Neutrophil (primary cell): ENCODE data around the gene MERTK.
"Not testable (repeated sequence)": the region's sequence is repeated elsewhere in the genome, so short reads cannot be mapped to it uniquely, and the experiment has no call there.

ENCODE experiments used
- H3K27ac ChIP-seq: fragments of 200-600 bp; sonication (generic); 2 replicates; pipeline ENCODE4 v1.5.1; 2016; ENCODE audit warnings: mild to moderate bottlenecking, moderate library complexity
- H3K27me3 ChIP-seq: fragments of 200-600 bp; sonication (generic); 2 replicates; pipeline ENCODE4 v1.6.0; 2016; ENCODE audit warnings: mild to moderate bottlenecking
- H3K36me3 ChIP-seq: fragments of 200-600 bp; sonication (generic); 2 replicates; pipeline ENCODE4 v1.5.1; 2017
- H3K4me1 ChIP-seq, 2 experiments: fragments of 200-600 bp in 1 of 2; sonication (generic) in 1 of 2; 1 replicate in 1 of 2; 2 replicates in 1 of 2; pipeline versions ENCODE4 v1.5.1 to v1.6.1; 2013 to 2016; ENCODE audit warnings: low read depth in 1 of 2, low read length in 1 of 2, mild to moderate bottlenecking in 1 of 2, moderate library complexity in 1 of 2; ENCODE audit not compliant: control insufficient read depth in 1 of 2, insufficient read depth in 1 of 2
- H3K4me3 ChIP-seq, 2 experiments: fragments of 200-600 bp in 1 of 2; sonication (generic) in 1 of 2; 1 replicate in 1 of 2; 2 replicates in 1 of 2; pipeline ENCODE4 v1.5.1; 2013 to 2016; ENCODE audit warnings: low read depth in 1 of 2, low read length in 1 of 2, mild to moderate bottlenecking in 1 of 2, moderate library complexity in 1 of 2
- H3K9me3 ChIP-seq: fragments of 200-600 bp; sonication (generic); 2 replicates; pipeline ENCODE4 v1.5.1; 2016
- TF ChIP-seq, protein P1 (sequence below): fragments of 200-600 bp; sonication (generic); IDR thresholded peaks from 2 replicates; pipeline ENCODE4 v1.5.1; 2016; ENCODE audit warnings: antibody characterized with exemption

Gene MERTK

DNA sequence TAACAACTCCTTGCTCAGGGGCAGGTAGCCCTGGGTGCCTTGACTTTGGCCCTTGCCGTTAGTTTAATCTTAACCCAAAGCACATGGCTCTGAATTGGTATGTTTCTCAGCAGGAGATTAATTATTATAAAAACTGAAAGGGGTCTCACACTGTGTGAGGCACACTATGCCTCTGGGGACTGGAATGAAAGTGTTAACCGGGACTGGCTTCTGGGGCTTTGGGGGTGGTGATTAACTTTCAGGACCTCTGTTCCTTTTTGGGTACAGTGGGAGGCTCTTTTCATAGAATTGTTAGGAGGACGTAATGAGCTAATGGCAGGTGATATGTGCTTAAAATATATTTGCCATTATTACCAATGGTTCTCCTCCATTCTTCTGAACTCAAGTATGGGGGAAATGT, 5.1 kb downstream of the MERTK start:
- TF ChIP-seq, protein P1, sequence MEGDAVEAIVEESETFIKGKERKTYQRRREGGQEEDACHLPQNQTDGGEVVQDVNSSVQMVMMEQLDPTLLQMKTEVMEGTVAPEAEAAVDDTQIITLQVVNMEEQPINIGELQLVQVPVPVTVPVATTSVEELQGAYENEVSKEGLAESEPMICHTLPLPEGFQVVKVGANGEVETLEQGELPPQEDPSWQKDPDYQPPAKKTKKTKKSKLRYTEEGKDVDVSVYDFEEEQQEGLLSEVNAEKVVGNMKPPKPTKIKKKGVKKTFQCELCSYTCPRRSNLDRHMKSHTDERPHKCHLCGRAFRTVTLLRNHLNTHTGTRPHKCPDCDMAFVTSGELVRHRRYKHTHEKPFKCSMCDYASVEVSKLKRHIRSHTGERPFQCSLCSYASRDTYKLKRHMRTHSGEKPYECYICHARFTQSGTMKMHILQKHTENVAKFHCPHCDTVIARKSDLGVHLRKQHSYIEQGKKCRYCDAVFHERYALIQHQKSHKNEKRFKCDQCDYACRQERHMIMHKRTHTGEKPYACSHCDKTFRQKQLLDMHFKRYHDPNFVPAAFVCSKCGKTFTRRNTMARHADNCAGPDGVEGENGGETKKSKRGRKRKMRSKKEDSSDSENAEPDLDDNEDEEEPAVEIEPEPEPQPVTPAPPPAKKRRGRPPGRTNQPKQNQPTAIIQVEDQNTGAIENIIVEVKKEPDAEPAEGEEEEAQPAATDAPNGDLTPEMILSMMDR = no peak
- Histone ChIP-seq H3K27me3 (peaks cover 27% of the 10 kb centered on the region), H3K9me3 (no peaks in the 10 kb centered on the region), H3K27ac (no peak overlapping the region), H3K4me1 (peaks cover 8 to 13% of the 10 kb centered on the region in 2 experiments), H3K36me3 (no peaks in the 10 kb centered on the region), H3K4me3 (no peak overlapping the region)

DNA sequence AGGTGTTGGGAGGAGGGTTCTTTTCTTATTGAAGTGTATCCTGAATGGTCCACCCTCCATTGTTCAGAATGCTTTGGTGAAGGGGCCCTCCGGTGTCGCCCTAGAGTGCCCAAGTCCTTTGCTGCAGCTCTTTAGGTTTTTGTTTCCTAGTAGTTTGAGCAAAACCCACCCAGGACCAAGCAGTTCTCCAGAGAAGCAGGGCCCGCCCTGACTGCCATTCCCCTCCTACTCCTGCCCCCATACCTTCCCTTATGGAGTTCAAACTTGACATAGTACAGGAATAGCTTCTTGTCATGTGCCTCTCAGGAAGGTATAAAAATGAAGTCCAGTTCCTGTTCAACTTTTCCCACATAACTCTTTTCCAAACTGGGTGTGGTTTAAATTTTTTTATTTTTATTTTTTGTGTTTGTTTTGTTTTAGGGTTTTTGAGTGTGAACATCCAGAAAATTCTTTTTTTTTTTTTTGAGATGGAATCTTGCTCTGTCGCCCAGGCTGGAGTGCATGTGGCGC, 5.6 kb downstream of the MERTK start:
- H3K27ac ChIP-seq = no peak overlapping the region
- no peaks in the 10 kb centered on the region for H3K36me3 ChIP-seq
- peaks cover 5 to 8% of the 10 kb centered on the region in 2 experiments for H3K4me1 ChIP-seq
- H3K4me3 ChIP-seq = no peak overlapping the region
- H3K27me3 ChIP-seq = peaks cover 22% of the 10 kb centered on the region
- TF ChIP-seq, protein P1 = no peak
- no peaks in the 10 kb centered on the region for H3K9me3 ChIP-seq

DNA sequence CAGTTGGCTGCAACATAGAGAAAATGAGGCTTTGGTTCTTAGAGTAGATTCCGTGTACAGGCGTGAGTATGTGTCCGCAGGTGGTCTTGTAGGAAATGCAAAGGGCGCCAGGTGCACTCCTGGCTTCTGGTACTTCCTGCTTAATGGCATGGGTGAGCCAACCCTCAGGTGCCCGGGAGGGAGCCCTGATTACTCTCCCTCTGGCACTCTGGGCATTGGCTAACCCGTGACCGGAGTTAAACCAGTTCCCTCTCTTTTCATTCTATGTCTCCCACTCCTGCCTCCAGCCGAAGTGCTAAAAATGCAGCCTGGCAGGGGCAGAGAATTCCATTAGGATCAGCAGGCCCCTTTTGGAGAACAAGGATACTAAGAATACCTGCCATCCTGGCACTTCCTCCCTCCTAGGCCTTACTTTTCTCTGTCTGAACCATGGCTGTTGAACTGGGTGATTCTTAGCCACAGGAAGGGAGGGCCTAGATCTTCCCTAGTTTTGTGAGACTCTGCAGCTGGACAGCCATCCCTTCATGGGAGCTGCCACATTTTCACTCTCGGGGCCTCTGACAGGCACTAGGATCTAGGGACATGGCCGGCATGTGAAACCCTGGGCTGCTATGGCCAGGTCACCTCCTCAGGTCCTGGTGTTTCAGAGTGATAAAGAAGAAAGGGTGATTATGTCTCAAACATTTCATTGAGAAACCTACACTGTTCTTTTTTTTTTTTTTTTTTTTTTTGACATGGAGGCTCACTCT, 6.5 kb downstream of the MERTK start:
- no peak overlapping the region for H3K27ac ChIP-seq
- TF ChIP-seq, protein P1 = no peak
- no peaks in the 10 kb centered on the region for H3K36me3 ChIP-seq
- H3K4me3 ChIP-seq = no peak overlapping the region
- H3K9me3 ChIP-seq = no peaks in the 10 kb centered on the region
- peaks cover 13% of the 10 kb centered on the region for H3K27me3 ChIP-seq
- no peaks in the 10 kb centered on the region for H3K4me1 ChIP-seq

DNA sequence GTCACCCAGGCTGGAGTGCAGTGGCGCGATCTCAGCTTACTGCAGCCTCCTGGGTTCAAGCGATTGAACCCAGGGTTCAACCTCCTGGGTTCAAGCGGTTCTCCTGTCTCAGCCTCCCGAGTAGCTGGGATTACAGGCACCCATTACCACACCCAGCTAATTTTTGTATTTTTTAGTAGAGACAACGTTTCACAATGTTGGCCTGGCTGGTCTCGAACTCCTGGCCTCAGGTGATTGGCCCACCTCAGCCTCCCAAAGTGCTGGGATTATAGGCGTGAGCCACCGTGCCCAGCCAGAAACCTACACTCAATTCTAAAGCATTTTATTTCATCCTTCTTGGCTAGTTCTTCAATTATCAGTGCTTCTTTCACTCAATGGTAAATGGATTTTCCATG, 7.1 kb downstream of the MERTK start:
- not testable (repeated sequence) for H3K9me3 ChIP-seq, H3K27me3 ChIP-seq, H3K4me3 ChIP-seq, H3K27ac ChIP-seq, H3K4me1 ChIP-seq, H3K36me3 ChIP-seq

DNA sequence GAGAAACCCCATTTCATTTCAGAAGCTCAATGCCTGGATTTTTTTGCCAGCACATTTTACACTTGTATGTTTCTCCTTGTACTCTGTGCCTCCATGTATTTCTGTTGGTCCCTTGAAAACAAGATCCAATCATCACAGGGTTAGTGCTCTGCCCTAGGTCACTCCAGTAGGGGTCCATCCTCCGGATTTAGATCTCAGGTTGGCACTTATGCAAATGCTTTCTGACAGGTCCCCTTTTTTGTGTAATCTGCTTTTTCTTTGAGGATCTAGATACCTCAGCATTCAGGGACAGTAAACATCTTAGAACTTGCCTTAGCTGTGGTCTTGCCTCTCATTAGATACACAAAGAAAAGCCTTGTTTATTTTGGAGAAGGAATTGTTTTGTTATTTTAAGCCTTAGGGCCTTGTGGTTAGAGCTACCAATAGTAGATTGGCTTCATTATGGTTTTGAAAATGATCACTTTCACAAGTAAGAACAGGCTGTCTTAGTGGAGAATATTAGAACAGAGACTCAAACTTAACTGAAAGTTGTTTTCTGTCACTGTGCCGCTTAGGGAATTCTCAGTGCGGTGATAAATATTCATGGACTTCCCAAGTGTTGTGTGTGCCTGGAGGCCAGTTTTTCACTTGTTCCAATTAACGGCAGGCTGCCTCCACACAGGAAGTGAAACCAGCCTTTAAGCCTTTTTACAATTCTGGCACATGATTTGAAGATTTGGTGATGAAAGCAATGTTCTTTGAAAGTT, 7.8 kb downstream of the MERTK start:
- H3K9me3 ChIP-seq = no peaks in the 10 kb centered on the region
- H3K4me1 ChIP-seq = no peaks in the 10 kb centered on the region
- TF ChIP-seq, protein P1 = no peak
- no peak overlapping the region for H3K4me3 ChIP-seq
- peaks cover under 1% of the 10 kb centered on the region for H3K27me3 ChIP-seq
- no peaks in the 10 kb centered on the region for H3K36me3 ChIP-seq
- no peak overlapping the region for H3K27ac ChIP-seq

DNA sequence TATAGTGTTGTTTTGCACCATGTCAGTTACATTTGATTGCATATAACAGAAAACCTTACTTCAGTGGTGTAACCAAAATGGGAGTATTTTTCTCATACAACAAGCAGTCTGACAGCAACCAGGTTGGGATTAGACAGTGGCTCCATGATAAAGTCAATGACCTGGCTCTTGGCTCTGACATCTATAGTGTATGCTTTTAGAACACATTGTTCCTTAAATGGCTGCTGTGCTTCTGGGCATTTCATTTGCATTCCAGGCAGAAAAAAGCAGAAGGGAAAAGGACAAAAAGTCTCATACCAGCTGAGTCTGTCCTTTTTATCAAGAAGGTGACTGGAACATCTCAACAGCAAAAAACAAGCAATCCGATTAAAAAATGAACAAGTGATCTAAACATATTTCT, 10.2 kb downstream of the MERTK start:
- H3K36me3 ChIP-seq = no peaks in the 10 kb centered on the region
- no peak overlapping the region for H3K27ac ChIP-seq
- no peaks in the 10 kb centered on the region for H3K27me3 ChIP-seq
- H3K4me3 ChIP-seq = no peak overlapping the region
- H3K4me1 ChIP-seq = peaks cover 6% of the 10 kb centered on the region in 2 experiments
- TF ChIP-seq, protein P1 = no peak
- H3K9me3 ChIP-seq = no peaks in the 10 kb centered on the region
